ENCODE measurements around the gene SMARCB1. TPM values are rescaled to one million over a fixed set of nuclear protein-coding genes. Genes with fewer than 3 reads are reported as not detected.

Gene SMARCB1
- total RNA-seq, 1 donor from 2014 or later, result 105 TPM

DNA sequence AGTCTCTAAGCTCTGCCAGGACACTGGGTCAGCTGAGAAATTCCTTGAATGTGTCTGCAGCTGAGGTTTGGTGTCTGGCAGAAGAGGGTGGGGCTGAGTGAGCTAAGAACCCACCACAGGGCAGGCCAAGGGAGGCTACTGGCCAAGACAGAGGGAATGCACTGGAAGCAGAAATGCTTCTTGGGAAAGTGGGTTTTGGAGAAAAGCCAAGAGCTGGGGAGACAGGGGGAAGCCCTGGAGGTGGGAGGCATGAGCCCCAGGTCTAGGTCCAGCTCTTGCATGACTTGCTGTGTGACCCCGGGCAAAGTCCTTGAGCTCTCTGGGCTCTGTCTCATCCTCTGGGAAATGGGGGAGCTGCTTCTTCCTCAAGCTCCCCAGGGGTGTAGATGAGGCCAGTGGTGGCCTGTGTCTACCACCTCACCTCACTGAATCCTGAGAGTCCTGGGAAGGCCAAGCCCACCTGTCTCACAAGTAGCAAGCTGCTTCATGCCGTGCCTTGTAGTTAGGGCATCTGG, 11.8 kb upstream of the SMARCB1 start:
- H3K27ac Mint-ChIP-seq (ENCODE audit: unreplicated experiment), result no peak overlapping the region
- H3K27me3 Mint-ChIP-seq (ENCODE audit: unreplicated experiment), result peaks cover 9% of the 10 kb centered on the region
- TF ChIP-seq, protein P1, sequence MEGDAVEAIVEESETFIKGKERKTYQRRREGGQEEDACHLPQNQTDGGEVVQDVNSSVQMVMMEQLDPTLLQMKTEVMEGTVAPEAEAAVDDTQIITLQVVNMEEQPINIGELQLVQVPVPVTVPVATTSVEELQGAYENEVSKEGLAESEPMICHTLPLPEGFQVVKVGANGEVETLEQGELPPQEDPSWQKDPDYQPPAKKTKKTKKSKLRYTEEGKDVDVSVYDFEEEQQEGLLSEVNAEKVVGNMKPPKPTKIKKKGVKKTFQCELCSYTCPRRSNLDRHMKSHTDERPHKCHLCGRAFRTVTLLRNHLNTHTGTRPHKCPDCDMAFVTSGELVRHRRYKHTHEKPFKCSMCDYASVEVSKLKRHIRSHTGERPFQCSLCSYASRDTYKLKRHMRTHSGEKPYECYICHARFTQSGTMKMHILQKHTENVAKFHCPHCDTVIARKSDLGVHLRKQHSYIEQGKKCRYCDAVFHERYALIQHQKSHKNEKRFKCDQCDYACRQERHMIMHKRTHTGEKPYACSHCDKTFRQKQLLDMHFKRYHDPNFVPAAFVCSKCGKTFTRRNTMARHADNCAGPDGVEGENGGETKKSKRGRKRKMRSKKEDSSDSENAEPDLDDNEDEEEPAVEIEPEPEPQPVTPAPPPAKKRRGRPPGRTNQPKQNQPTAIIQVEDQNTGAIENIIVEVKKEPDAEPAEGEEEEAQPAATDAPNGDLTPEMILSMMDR (IDR thresholded peaks at IDR 0.05; ENCODE audit: unreplicated experiment), result no peak
- peaks cover 8% of the 10 kb centered on the region for H3K4me1 Mint-ChIP-seq (ENCODE audit: unreplicated experiment)
- H3K4me3 Mint-ChIP-seq (ENCODE audit: unreplicated experiment), result no peak overlapping the region
- peaks cover 5% of the 10 kb centered on the region for H3K36me3 Mint-ChIP-seq (ENCODE audit: low read depth, unreplicated experiment)
- no peak for DNase-seq (ENCODE audit: low spot score)
- H3K9me3 Mint-ChIP-seq (ENCODE audit: unreplicated experiment), result no peaks in the 10 kb centered on the region

DNA sequence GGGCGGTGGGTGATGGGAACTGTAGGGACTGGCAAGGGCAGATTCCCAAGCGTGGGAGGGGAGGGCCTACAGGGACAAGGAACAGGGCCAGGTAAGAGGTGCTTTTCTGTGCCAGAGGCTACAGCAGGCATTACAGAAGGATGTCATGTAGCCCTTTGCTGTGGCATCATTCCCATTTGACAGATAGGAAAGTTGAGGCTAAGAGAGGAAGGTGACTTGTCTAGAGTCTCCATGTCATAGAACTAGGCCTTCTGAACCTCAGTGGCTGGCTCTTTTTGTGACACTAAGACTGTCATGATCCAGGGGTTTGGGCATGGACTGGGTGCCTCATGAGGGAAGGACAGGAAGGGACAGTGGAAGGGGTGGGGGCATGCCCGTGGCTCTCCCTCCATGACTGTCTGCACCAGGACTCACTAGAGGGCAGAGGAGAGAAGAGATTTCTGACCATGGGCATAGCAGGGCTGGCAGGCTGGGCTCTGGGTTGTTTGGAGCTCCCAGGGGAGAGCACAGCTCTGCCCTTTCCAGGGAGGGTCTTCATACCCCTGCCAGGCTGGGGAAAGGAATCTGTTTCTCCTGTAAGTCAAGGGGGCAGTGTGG, 10.9 kb upstream of the SMARCB1 start:
- Mint-ChIP-seq H3K4me3 (ENCODE audit: unreplicated experiment) (no peak overlapping the region), H3K36me3 (ENCODE audit: low read depth, unreplicated experiment) (peaks cover 5% of the 10 kb centered on the region), H3K27me3 (ENCODE audit: unreplicated experiment) (peaks cover 9% of the 10 kb centered on the region), H3K9me3 (ENCODE audit: unreplicated experiment) (no peaks in the 10 kb centered on the region), H3K27ac (ENCODE audit: unreplicated experiment) (no peak overlapping the region), H3K4me1 (ENCODE audit: unreplicated experiment) (peaks cover 8% of the 10 kb centered on the region)
- no peak for DNase-seq (ENCODE audit: low spot score)
- TF ChIP-seq, protein P1 (IDR thresholded peaks at IDR 0.05; ENCODE audit: unreplicated experiment), result no peak

DNA sequence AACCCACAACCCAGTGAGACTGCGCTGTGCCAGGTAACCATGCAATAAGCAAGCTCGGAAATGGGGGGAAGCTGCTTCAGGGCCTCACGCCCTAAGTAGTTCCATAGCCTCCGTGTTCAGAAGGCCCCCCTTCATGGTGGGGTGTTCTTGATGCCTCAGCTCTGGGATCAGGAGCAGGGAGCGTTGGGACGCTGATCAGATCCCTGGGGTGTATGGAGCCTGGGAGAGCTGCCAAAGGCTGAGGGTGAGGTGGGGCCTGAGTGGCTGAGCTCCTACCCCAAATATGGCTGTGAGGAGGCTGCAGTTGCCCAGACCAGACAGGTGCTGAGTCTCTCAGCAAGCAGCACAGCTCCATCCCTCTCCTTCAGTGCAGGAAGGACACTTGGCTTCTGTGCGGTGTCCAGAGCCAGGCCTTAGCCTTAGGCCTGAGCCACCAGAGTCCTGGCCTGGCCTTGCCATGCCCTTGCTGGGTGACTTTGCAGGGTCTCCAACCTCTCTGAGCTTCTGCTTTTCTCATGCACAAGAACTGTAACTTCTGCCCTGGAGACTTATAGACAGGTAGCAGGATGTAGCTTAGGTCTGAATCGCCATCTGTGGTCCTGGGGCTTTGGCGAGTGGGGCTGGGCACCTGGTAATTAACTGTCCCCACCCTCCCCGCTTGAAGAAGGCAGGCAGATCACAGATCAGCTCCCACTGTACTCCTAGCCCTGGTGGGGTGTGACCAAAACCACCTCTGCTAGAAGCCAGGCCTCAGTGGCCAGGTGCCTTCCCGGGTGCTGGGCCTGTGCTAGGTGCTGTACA, 8.8 kb upstream of the SMARCB1 start:
- no peak overlapping the region for H3K27ac Mint-ChIP-seq (ENCODE audit: unreplicated experiment)
- H3K27me3 Mint-ChIP-seq (ENCODE audit: unreplicated experiment), result peaks cover 8% of the 10 kb centered on the region
- TF ChIP-seq, protein P1 (IDR thresholded peaks at IDR 0.05; ENCODE audit: unreplicated experiment), result no peak
- no peak for DNase-seq (ENCODE audit: low spot score)
- H3K9me3 Mint-ChIP-seq (ENCODE audit: unreplicated experiment), result no peaks in the 10 kb centered on the region
- H3K4me3 Mint-ChIP-seq (ENCODE audit: unreplicated experiment), result no peak overlapping the region
- H3K4me1 Mint-ChIP-seq (ENCODE audit: unreplicated experiment), result peaks cover 5% of the 10 kb centered on the region
- peaks cover 5% of the 10 kb centered on the region for H3K36me3 Mint-ChIP-seq (ENCODE audit: low read depth, unreplicated experiment)

DNA sequence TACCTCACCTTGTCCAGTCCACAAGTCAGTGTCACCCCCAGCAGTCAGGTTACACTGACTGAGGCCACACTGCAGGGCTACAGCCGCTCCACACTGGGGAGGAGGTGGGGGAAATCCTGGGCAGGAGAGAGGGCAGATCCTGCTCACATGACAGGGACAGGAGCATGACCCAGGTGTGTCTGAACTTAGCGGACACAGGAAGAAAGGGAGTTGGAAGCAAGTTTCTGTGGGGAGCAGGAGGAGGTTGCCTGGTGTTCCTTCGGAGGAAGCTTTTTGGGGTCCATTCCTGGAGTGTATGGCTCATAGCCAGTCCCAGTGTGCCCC, 8.2 kb upstream of the SMARCB1 start:
- H3K27me3 Mint-ChIP-seq (ENCODE audit: unreplicated experiment), result peaks cover 4% of the 10 kb centered on the region
- H3K27ac Mint-ChIP-seq (ENCODE audit: unreplicated experiment), result no peak overlapping the region
- H3K4me3 Mint-ChIP-seq (ENCODE audit: unreplicated experiment), result no peak overlapping the region
- no peaks in the 10 kb centered on the region for H3K4me1 Mint-ChIP-seq (ENCODE audit: unreplicated experiment)
- DNase-seq (ENCODE audit: low spot score), result no peak
- TF ChIP-seq, protein P1 (IDR thresholded peaks at IDR 0.05; ENCODE audit: unreplicated experiment), result no peak
- peaks cover 5% of the 10 kb centered on the region for H3K36me3 Mint-ChIP-seq (ENCODE audit: low read depth, unreplicated experiment)
- H3K9me3 Mint-ChIP-seq (ENCODE audit: unreplicated experiment), result no peaks in the 10 kb centered on the region

DNA sequence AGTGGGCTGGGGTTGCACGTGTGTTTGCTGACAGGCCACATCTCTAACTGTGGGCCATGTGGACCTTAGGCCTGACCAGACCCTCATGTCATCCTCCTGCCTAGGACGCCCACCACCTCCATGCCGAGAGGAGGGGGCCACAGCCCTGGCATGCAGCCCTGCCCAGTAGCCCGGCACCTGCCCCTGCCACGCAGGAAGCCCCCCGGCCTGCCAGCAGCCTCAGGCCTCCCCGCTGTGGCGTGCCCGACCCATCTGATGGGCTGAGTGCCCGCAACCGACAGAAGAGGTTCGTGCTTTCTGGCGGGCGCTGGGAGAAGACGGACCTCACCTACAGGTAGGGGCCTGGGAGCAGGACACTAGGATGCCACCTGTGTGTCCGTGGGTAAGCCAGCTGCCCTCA, 7.7 kb upstream of the SMARCB1 start:
- DNase-seq (ENCODE audit: low spot score), result no peak
- H3K27ac Mint-ChIP-seq (ENCODE audit: unreplicated experiment), result no peak overlapping the region
- H3K9me3 Mint-ChIP-seq (ENCODE audit: unreplicated experiment), result no peaks in the 10 kb centered on the region
- TF ChIP-seq, protein P1 (IDR thresholded peaks at IDR 0.05; ENCODE audit: unreplicated experiment), result no peak
- no peak overlapping the region for H3K4me3 Mint-ChIP-seq (ENCODE audit: unreplicated experiment)
- H3K27me3 Mint-ChIP-seq (ENCODE audit: unreplicated experiment), result peaks cover 4% of the 10 kb centered on the region
- no peaks in the 10 kb centered on the region for H3K4me1 Mint-ChIP-seq (ENCODE audit: unreplicated experiment)
- peaks cover 5% of the 10 kb centered on the region for H3K36me3 Mint-ChIP-seq (ENCODE audit: low read depth, unreplicated experiment)

Data from endothelial cell (in vitro differentiated cells).